ENCODE results near the gene PGC. TPM values are rescaled to one million over a fixed set of nuclear protein-coding genes. Genes with fewer than 3 reads are reported as not detected.

The PGC gene
- total RNA-seq, 1 experiment from 2014 or later, result 0.63 TPM

GRCh38 chr6:41757271-41757670 is 10.1 kb upstream of the PGC start (continued):
- TF ChIP-seq CTCF (IDR thresholded peaks at IDR 0.05) (no peak), JAZF1 (CRISPR knock-in tag; IDR thresholded peaks at IDR 0.05) (no peak)

- CTCF ChIA-PET, result interaction anchor here (0.7 to 1.2 kb wide), 3 partner anchors 9 to 31 kb away, joined by 3 read pairs; no protein-coding TSS in a partner anchor
- Mint-ChIP-seq H3K4me3 (no peak overlapping the region), H3K9me3 (no peaks in the 10 kb centered on the region), H3K4me1 (peaks cover 6% of the 10 kb centered on the region), H3K36me3 (no peaks in the 10 kb centered on the region), H3K27ac (no peak overlapping the region), H3K27me3 (ENCODE audit: low read depth) (peaks cover 3% of the 10 kb centered on the region; the same call in 1 of the 2 replicates)
- POLR2A ChIA-PET, result no interaction called here
- no peak for TF ChIP-seq HMGA2 (CRISPR knock-in tag; IDR thresholded peaks at IDR 0.05)
- TF ChIP-seq KAT7 (CRISPR knock-in tag; IDR thresholded peaks at IDR 0.05; ENCODE audit: borderline replicate concordance), result no peak
- no peak for TF ChIP-seq ZNF396 (CRISPR knock-in tag; IDR thresholded peaks at IDR 0.05; ENCODE audit: borderline replicate concordance)
- no peak for TF ChIP-seq RORB (CRISPR knock-in tag; IDR thresholded peaks at IDR 0.05)
- no peak for TF ChIP-seq E2F5 (CRISPR knock-in tag; IDR thresholded peaks at IDR 0.05)
- TF ChIP-seq, protein P1, sequence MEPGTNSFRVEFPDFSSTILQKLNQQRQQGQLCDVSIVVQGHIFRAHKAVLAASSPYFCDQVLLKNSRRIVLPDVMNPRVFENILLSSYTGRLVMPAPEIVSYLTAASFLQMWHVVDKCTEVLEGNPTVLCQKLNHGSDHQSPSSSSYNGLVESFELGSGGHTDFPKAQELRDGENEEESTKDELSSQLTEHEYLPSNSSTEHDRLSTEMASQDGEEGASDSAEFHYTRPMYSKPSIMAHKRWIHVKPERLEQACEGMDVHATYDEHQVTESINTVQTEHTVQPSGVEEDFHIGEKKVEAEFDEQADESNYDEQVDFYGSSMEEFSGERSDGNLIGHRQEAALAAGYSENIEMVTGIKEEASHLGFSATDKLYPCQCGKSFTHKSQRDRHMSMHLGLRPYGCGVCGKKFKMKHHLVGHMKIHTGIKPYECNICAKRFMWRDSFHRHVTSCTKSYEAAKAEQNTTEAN (CRISPR knock-in tag; IDR thresholded peaks at IDR 0.05), result no peak
- DNase-seq (ENCODE audit: low spot score), result no peak
- no peak for ATAC-seq
These were observed 9.2 kb upstream of the PGC start for GRCh38 chr6:41756354-41756753.

DNA sequence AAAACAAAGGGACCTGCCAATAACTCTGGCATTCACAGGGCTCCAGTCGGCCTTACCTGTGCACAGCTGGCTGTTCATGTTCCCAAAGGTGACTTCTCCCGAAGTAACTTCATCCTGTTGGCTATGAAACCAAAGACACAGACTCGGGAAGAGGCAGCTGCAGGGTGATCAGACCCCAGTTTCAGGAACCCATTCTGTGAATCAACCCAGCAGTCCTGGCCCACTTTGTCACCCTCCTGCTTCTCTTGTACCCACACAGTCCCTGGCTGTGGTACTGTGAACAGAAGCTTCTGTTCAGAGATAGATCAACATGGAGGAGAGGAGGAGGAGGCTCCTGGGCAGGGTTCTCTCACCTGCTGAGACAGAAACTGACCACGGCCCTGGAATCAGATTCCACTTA is 8.7 kb upstream of the PGC start:
- TF ChIP-seq ZNF121 (CRISPR knock-in tag; IDR thresholded peaks at IDR 0.05), result no peak
- TF ChIP-seq RELA (CRISPR knock-in tag; IDR thresholded peaks at IDR 0.05; ENCODE audit: borderline replicate concordance), result no peak
- no peak for TF ChIP-seq FOXK1 (CRISPR knock-in tag; IDR thresholded peaks at IDR 0.05)
- no peak for TF ChIP-seq ZNF423 (CRISPR knock-in tag; IDR thresholded peaks at IDR 0.05)
- no peak for TF ChIP-seq NFYB (CRISPR knock-in tag; conservative IDR thresholded peaks at IDR 0.05; ENCODE audit: low read depth)
- no peak for TF ChIP-seq PRDM15 (CRISPR knock-in tag; IDR thresholded peaks at IDR 0.05)
- TF ChIP-seq TEAD1 (CRISPR knock-in tag; IDR thresholded peaks at IDR 0.05), result no peak
- no peak for TF ChIP-seq ZNF416 (CRISPR knock-in tag; IDR thresholded peaks at IDR 0.05)
- no peak for TF ChIP-seq E2F5 (CRISPR knock-in tag; IDR thresholded peaks at IDR 0.05)
- ATAC-seq (no peak), DNase-seq (ENCODE audit: low spot score) (no peak)
- no peaks in the 10 kb centered on the region for H3K9me3 Mint-ChIP-seq
- POLR2A ChIA-PET, result no interaction called here
- no peak overlapping the region for H3K4me3 Mint-ChIP-seq
- no peaks in the 10 kb centered on the region for H3K36me3 Mint-ChIP-seq
- peaks cover 3% of the 10 kb centered on the region; the same call in 1 of the 2 replicates for H3K27me3 Mint-ChIP-seq (ENCODE audit: low read depth)
- no peak overlapping the region for H3K27ac Mint-ChIP-seq
- CTCF ChIA-PET, result interaction anchor here (0.7 to 1.2 kb wide), 3 partner anchors 8 to 31 kb away, joined by 3 read pairs; no protein-coding TSS in a partner anchor
- peaks cover 6% of the 10 kb centered on the region for H3K4me1 Mint-ChIP-seq
